AG08395 (cell line): Measurements from ENCODE around the gene ZFR.
"Not testable (repeated sequence)": the region's sequence is repeated elsewhere in the genome, so short reads cannot be mapped to it uniquely, and the experiment has no call there.

Experiments used
- DNase-seq: peaks from one replicate; pipeline ENCODE4 v3.0.0; 2012; ENCODE audit warnings: mixed read lengths, low spot score

The ZFR gene

GRCh38 chr5:32444431-32445286 lies at the start of gene ZFR:
Gene ZFR (minus strand): TSS chr5:32444740. CDS start chr5:32444658, 82 bp downstream.
- peak; percentile 97 for DNase-seq

GRCh38 chr5:32490972-32491557 lies 46.5 kb upstream of the ZFR start:
- no peak for DNase-seq

- peak; percentile 75 for DNase-seq
These were observed 45.4 kb upstream of the ZFR start for GRCh38 chr5:32489791-32490562.

- no peak for DNase-seq
These were observed 42.9 kb upstream of the ZFR start for GRCh38 chr5:32487424-32487823.

GRCh38 chr5:32487008-32487407 lies 42.5 kb upstream of the ZFR start:
- no peak for DNase-seq

- no peak for DNase-seq
These were observed 37.7 kb upstream of the ZFR start for GRCh38 chr5:32482193-32482592.

- no peak for DNase-seq
These were observed 34.6 kb upstream of the ZFR start for GRCh38 chr5:32479096-32479495.

GRCh38 chr5:32476891-32477290 lies 32.4 kb upstream of the ZFR start:
- no peak for DNase-seq

- no peak for DNase-seq
These were observed 31.0 kb upstream of the ZFR start for GRCh38 chr5:32475334-32476097.

GRCh38 chr5:32474209-32474854 lies 29.8 kb upstream of the ZFR start:
- no peak for DNase-seq

- DNase-seq: no peak
These were observed 28.5 kb upstream of the ZFR start for GRCh38 chr5:32473072-32473471.

GRCh38 chr5:32471784-32472183 lies 27.2 kb upstream of the ZFR start:
- DNase-seq: no peak

GRCh38 chr5:32465076-32465475 lies 20.5 kb upstream of the ZFR start:
- no peak for DNase-seq

GRCh38 chr5:32462618-32463017 lies 18.1 kb upstream of the ZFR start:
- DNase-seq: peak; percentile 87

- DNase-seq: peak; percentile 21
These were observed 17.0 kb upstream of the ZFR start for GRCh38 chr5:32461441-32462120.

- no peak for DNase-seq
These were observed 16.2 kb upstream of the ZFR start for GRCh38 chr5:32460702-32461101.

GRCh38 chr5:32458880-32459495 lies 14.4 kb upstream of the ZFR start:
- no peak for DNase-seq

- no peak for DNase-seq
These were observed 10.8 kb upstream of the ZFR start for GRCh38 chr5:32455311-32455710.

GRCh38 chr5:32454821-32455220 lies 10.3 kb upstream of the ZFR start:
- no peak for DNase-seq

- DNase-seq: no peak
These were observed 9.4 kb upstream of the ZFR start for GRCh38 chr5:32453916-32454315.

GRCh38 chr5:32452316-32452715 lies 7.8 kb upstream of the ZFR start:
- not testable (repeated sequence) for DNase-seq
